Measurements from ENCODE around the gene MSI2. TPM values are rescaled to one million over a fixed set of nuclear protein-coding genes. Genes with fewer than 3 reads are reported as not detected.
A peak's percentile ranks its signal among the peaks of the same experiment; 100 is the strongest.

MSI2 gene
- total RNA-seq, 2 donors from 2014 or later, result 30.1 to 41.1 TPM

- Histone ChIP-seq H3K27ac (no peak overlapping the region), H3K9me3 (no peaks in the 10 kb centered on the region), H3K36me3 (no peaks in the 10 kb centered on the region), H3K4me1 (peaks cover 0 to 37% of the 10 kb centered on the region in 2 donors), H3K27me3 (no peaks in the 10 kb centered on the region), H3K4me3 (no peak overlapping the region)
- no peak for DNase-seq (ENCODE audit: low spot score)
- no peak for TF ChIP-seq CTCF (IDR thresholded peaks at IDR 0.05)
These were observed 212.8 kb downstream of the MSI2 start for GRCh38 chr17:57468932-57469775.

- no peaks in the 10 kb centered on the region for H3K36me3 ChIP-seq
- no peak overlapping the region for H3K4me3 ChIP-seq
- peaks cover 0 to 26% of the 10 kb centered on the region in 2 donors for H3K4me1 ChIP-seq
- H3K9me3 ChIP-seq, result no peaks in the 10 kb centered on the region
- no peak overlapping the region for H3K27ac ChIP-seq
- H3K27me3 ChIP-seq, result no peaks in the 10 kb centered on the region
- no peak for DNase-seq (ENCODE audit: low spot score)
- TF ChIP-seq CTCF (IDR thresholded peaks at IDR 0.05), result no peak
These were observed 214.6 kb downstream of the MSI2 start for GRCh38 chr17:57470906-57471305.

GRCh38 chr17:57471868-57472368 lies 215.6 kb downstream of the MSI2 start:
- no peak overlapping the region for H3K27ac ChIP-seq
- TF ChIP-seq CTCF (IDR thresholded peaks at IDR 0.05), result no peak
- H3K36me3 ChIP-seq, result no peaks in the 10 kb centered on the region
- H3K4me1 ChIP-seq, result peaks cover 0 to 26% of the 10 kb centered on the region in 2 donors
- no peaks in the 10 kb centered on the region for H3K27me3 ChIP-seq
- no peak for DNase-seq (ENCODE audit: low spot score)
- no peak overlapping the region for H3K4me3 ChIP-seq
- no peaks in the 10 kb centered on the region for H3K9me3 ChIP-seq

GRCh38 chr17:57475796-57476195 lies 219.5 kb downstream of the MSI2 start:
- Histone ChIP-seq H3K9me3 (no peaks in the 10 kb centered on the region), H3K27ac (no peak overlapping the region), H3K27me3 (no peaks in the 10 kb centered on the region), H3K4me1 (peaks cover 0 to 60% of the 10 kb centered on the region in 2 donors), H3K36me3 (no peaks in the 10 kb centered on the region), H3K4me3 (no peak overlapping the region)
- TF ChIP-seq CTCF (IDR thresholded peaks at IDR 0.05), result no peak
- no peak for DNase-seq (ENCODE audit: low spot score)

GRCh38 chr17:57477522-57478362 lies 221.4 kb downstream of the MSI2 start:
- no peak for DNase-seq (ENCODE audit: low spot score)
- no peaks in the 10 kb centered on the region for H3K9me3 ChIP-seq
- no peaks in the 10 kb centered on the region for H3K36me3 ChIP-seq
- peaks cover 0 to 68% of the 10 kb centered on the region in 2 donors for H3K4me1 ChIP-seq
- peak overlapping the region; percentile 47 to 62 for H3K27ac ChIP-seq
- no peak overlapping the region for H3K4me3 ChIP-seq
- H3K27me3 ChIP-seq, result no peaks in the 10 kb centered on the region
- TF ChIP-seq CTCF (IDR thresholded peaks at IDR 0.05), result no peak

Data from right atrium auricular region (tissue), 2 donors.